ENCODE data around the gene GMPPA. TPM values are rescaled to one million over a fixed set of nuclear protein-coding genes. Genes with fewer than 3 reads are reported as not detected.

Gene GMPPA
- total RNA-seq, 1 experiment from 2014 or later: 51.9 TPM

GRCh38 chr2:219547621-219548020, 48.9 kb downstream of the GMPPA start:
- TF ChIP-seq EMX1 (CRISPR knock-in tag; IDR thresholded peaks at IDR 0.05) (no peak), MLX (CRISPR knock-in tag; IDR thresholded peaks at IDR 0.05) (no peak), ELF4 (CRISPR knock-in tag; IDR thresholded peaks at IDR 0.05; ENCODE audit: low read depth) (no peak), TEAD4 (CRISPR knock-in tag; IDR thresholded peaks at IDR 0.05) (no peak), HMGA2 (CRISPR knock-in tag; IDR thresholded peaks at IDR 0.05) (no peak), ATF1 (CRISPR knock-in tag; IDR thresholded peaks at IDR 0.05) (no peak), ZNF121 (CRISPR knock-in tag; IDR thresholded peaks at IDR 0.05) (no peak), AFF4 (CRISPR knock-in tag; IDR thresholded peaks at IDR 0.05; ENCODE audit: borderline replicate concordance) (no peak), ZNF423 (CRISPR knock-in tag; IDR thresholded peaks at IDR 0.05) (no peak), CTCF (IDR thresholded peaks at IDR 0.05) (no peak), NR2C2 (CRISPR knock-in tag; IDR thresholded peaks at IDR 0.05) (no peak), OVOL2 (CRISPR knock-in tag; IDR thresholded peaks at IDR 0.05; ENCODE audit: borderline replicate concordance) (no peak), ZNF232 (CRISPR knock-in tag; IDR thresholded peaks at IDR 0.05) (no peak), E2F4 (CRISPR knock-in tag; IDR thresholded peaks at IDR 0.05; ENCODE audit: borderline replicate concordance, low read depth) (no peak), ZNF219 (CRISPR knock-in tag; IDR thresholded peaks at IDR 0.05; ENCODE audit: borderline replicate concordance) (no peak), ZMAT4 (CRISPR knock-in tag; IDR thresholded peaks at IDR 0.05) (no peak), ZNF317 (CRISPR knock-in tag; IDR thresholded peaks at IDR 0.05; ENCODE audit: borderline replicate concordance, low read depth) (no peak)
- TF ChIP-seq, protein P1, sequence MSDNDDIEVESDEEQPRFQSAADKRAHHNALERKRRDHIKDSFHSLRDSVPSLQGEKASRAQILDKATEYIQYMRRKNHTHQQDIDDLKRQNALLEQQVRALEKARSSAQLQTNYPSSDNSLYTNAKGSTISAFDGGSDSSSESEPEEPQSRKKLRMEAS (CRISPR knock-in tag; IDR thresholded peaks at IDR 0.05): no peak
- TF ChIP-seq, protein P2, sequence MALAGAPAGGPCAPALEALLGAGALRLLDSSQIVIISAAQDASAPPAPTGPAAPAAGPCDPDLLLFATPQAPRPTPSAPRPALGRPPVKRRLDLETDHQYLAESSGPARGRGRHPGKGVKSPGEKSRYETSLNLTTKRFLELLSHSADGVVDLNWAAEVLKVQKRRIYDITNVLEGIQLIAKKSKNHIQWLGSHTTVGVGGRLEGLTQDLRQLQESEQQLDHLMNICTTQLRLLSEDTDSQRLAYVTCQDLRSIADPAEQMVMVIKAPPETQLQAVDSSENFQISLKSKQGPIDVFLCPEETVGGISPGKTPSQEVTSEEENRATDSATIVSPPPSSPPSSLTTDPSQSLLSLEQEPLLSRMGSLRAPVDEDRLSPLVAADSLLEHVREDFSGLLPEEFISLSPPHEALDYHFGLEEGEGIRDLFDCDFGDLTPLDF (CRISPR knock-in tag; IDR thresholded peaks at IDR 0.05): no peak
- CTCF ChIA-PET: interaction anchor here (2.8 kb wide), 1 partner anchor 12 kb away, joined by 21 read pairs; no protein-coding TSS in a partner anchor
- H3K36me3 Mint-ChIP-seq: peaks cover 11% of the 10 kb centered on the region
- no peak overlapping the region for H3K4me3 Mint-ChIP-seq
- no peak overlapping the region for H3K27ac Mint-ChIP-seq
- DNase-seq (ENCODE audit: low spot score): no peak
- POLR2A ChIA-PET: no interaction called here
- H3K27me3 Mint-ChIP-seq (ENCODE audit: low read depth): peaks cover 45% of the 10 kb centered on the region
- ATAC-seq: no peak
- peaks cover 16% of the 10 kb centered on the region for H3K4me1 Mint-ChIP-seq
- H3K9me3 Mint-ChIP-seq: no peaks in the 10 kb centered on the region
